ENCODE data around the gene CEP78. TPM values are rescaled to one million over a fixed set of nuclear protein-coding genes. Genes with fewer than 3 reads are reported as not detected.
"Not testable (repeated sequence)": the region's sequence is repeated elsewhere in the genome, so short reads cannot be mapped to it uniquely, and the experiment has no call there.

Gene CEP78
- total RNA-seq, 1 donor from 2014 or later: 11.0 TPM

DNA sequence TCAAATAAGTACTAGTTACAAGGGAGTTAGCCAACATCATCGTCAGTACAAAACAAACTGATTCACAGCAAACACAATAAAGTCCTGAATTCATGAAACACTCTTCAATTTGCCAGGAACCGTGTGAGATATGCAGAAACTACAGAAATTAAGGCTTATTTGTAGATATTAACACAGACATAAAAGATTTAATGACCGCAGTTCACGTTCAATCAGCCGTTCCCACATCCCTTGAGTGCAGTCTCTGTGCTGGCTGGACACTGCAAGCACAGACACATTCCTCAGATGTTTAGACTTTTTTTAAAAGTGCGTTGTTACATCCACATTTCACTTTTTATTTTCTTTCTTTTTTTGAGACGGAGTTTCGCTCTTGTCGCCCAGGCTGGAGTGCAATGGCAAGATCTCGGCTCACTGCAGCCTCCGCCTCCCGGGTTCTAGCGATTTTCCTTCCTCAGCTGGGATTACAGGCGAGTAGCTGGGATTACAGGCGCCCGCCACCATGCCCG is 566 bp upstream of the CEP78 start:
- DNase-seq (ENCODE audit: low read depth): peak; percentile 34

- DNase-seq (ENCODE audit: low read depth): no peak
Measured at GRCh38 chr9:78236551-78236910, 656 bp downstream of the CEP78 start.

DNA sequence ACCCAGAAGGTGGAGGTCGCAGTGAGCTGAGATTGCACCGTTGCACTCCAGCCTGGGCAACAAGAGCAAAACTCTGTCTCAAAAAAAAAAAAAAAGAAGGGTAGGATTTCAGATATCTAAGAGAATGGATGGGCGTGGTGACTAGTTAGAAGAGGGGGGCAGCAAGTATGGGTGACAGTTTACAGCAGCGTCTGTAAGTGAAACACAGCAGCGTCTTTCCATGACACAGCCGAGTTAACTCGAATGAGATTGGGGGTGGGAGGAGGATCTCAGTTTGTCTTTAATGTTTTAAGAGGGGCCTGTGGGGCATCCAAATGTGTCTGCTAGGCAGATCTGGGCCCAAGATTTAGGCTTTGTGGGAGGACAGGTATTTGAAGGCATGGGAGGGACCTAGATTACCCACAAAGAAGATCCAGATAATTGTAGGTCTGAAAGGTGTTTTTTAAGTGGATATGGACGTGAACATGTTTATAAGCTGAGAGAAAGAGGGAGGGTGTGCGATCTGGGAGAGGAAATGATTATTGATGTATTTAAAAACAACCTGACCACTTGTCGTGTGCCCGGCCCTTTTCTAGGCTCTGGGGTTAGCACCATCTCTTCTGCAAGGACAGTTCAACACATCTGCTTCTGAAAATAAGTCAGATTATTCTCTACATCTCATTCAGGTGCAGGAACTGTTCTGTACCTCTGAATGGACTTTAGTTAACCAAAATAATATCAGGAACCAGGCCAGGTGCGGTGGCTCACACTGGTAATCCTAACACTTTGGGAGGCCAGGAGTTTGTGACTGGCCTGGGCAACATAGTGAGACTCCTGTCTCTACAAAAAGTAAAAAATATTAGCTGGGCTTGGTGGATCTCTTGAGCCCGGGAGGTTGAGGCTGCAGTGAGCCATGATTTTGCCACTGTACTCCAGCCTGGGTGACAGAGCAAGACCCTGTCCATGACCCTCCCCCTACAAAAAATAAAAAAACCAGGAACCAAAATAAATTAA is 2.5 kb downstream of the CEP78 start:
- DNase-seq (ENCODE audit: low read depth): no peak

DNA sequence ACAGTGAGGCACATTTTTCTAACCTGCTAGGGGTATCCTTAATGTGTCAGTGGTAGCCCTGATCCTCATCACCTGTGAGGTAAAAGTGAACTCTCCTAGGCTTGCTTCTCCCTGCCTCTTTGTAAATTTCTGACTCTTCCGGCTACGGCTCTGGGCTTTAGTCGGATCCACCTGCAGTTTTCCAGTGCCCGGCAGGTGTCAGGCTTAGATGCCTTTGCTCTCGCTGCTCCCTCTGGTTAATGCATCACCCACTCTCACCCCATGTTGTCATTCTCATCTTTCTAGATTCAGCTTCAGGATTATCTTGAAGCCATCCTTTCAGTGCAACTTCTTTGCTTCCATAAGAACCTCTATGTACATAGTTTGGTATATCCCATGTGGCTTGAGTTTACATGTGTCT is 3.6 kb downstream of the CEP78 start:
- peak; percentile 43 for DNase-seq (ENCODE audit: low read depth)

GRCh38 chr9:78242041-78242440 is 6.2 kb downstream of the CEP78 start:
- DNase-seq (ENCODE audit: low read depth): no peak

GRCh38 chr9:78243130-78243529 is 7.3 kb downstream of the CEP78 start:
- DNase-seq (ENCODE audit: low read depth): peak; percentile 12

DNA sequence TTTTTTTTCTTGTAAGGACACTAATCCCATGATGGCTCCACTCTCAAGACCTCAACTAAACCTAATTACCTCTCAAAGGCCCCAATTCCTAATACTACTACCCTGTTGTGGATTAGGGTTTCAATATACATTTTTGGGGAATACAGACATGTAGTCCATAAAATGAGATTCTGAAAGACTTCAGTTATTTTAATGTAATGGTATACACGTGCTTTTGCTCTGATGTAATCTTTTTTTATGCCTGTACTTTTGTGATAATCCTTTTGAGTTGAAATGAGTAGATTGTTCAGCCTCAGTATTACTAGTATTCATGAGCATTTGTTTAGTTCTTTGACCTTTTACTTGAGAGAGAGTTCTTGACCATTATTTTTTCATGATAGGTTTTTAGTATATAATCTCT is 9.5 kb downstream of the CEP78 start:
- DNase-seq (ENCODE audit: low read depth): no peak

GRCh38 chr9:78248635-78249034 is 12.8 kb downstream of the CEP78 start:
- no peak for DNase-seq (ENCODE audit: low read depth)

DNA sequence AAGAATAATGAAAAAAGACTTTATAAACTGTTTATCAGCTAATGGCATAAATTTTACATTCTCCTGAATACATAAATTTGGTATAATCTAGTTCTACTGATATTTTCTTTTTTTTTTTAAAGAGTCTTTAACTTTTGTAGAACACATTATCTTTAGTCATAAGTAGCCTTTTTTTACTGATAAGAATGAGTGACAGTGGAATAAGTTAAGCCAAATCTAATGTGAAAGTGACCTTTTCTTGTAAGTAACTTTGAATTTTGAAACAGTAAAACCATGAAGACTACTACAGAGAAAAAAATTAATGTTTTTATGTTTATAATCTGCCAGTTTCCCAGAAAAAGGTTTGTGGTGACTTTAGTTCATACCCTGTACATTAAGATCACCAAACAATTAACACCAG is 13.7 kb downstream of the CEP78 start:
- DNase-seq (ENCODE audit: low read depth): no peak

GRCh38 chr9:78252616-78253015 is 16.7 kb downstream of the CEP78 start:
- DNase-seq (ENCODE audit: low read depth): no peak

DNA sequence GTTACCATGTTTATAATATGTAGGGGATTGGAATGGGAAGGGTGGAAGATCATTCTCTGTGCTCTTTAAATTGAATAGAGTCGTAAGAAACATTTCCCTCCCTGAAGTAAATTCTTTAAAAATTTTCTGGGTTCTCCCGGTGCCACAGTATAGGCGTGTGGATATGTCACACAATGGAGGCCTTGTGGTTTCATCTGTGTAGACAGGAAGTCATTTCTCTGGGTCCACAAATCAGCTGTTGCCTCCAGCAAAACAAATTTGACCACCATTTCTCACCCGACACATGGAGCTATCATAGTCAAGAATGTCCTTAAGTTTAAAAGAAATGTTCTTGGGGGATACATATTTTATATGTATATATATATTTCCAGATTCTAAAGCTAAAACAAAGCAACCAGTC is 17.4 kb downstream of the CEP78 start:
- DNase-seq (ENCODE audit: low read depth): no peak

GRCh38 chr9:78261403-78262001 is 25.6 kb downstream of the CEP78 start:
- DNase-seq (ENCODE audit: low read depth): peak; percentile 60

GRCh38 chr9:78262655-78263054 is 26.8 kb downstream of the CEP78 start:
- DNase-seq (ENCODE audit: low read depth): no peak

GRCh38 chr9:78267889-78268288 is 32.0 kb downstream of the CEP78 start:
- DNase-seq (ENCODE audit: low read depth): peak; percentile 93

- DNase-seq (ENCODE audit: low read depth): no peak
Measured at GRCh38 chr9:78269784-78270183, 33.9 kb downstream of the CEP78 start.

DNA sequence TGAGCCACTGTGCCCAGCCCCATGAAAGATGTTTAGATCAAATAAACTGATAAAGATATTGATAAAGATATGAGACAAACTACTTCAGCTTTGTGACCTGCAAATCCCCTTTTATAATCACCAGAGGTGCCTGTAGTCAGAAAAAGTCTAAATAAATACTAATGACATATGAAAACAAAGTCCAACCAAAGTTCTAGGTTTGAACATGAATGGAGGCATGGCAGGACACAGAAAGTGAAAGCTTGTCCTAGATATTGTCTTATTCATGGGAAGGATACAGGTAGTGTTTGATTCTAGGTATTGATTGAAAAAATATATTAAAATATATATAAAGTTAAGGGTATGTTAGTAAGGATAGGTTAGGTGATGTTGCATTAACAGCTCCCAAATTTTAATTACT is 36.4 kb downstream of the CEP78 start:
- DNase-seq (ENCODE audit: low read depth): no peak

DNA sequence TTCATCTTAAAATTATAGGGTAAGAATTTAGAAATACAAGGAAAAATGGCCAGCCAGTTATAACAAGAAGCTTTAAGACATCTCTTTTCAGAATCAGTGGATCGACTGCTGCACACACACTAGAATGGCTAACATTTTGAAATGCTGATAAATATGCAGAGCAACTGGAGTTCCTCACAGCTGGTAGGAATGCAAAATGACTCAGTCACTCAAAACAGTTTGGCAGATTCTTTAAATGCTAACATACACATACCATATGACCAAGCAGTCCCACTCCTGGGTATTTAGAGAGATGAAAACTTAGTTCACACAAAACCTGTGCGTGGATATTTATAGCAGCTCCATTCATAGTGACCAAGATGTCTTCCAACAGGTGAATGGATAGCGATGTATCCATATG is 37.9 kb downstream of the CEP78 start:
- no peak for DNase-seq (ENCODE audit: low read depth)

DNA sequence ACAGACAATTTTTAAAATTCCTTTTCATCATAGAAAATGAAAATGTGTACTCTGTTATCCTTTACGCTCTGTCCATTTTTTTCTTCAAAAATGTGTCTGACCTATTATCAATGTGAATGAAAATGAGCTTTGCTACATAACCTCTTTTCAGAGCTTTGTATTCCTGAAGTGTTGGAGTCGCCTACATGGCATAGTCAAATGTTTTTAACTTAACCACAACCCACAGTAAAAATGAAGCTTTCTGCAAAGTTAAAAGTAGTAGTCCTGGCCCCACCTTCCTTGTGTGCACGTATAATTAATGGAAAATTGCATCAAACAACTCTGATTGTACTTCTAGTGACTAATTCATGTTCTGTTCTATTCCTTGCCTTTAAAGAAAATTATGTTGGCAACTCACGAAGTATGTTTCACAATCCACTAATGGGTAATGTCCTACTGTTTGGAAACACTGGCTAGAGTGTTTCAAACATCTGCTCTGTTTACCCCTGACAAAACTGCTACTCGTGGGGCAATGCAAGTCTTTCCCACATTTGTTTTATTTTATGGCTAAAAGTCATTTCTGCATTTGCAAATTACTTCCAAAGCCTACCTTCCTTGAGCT is 42.4 kb downstream of the CEP78 start:
- peak; percentile 98 for DNase-seq (ENCODE audit: low read depth)

GRCh38 chr9:78278801-78279200 is 42.9 kb downstream of the CEP78 start:
- no peak for DNase-seq (ENCODE audit: low read depth)

GRCh38 chr9:78280982-78281668 is 45.2 kb downstream of the CEP78 start:
- DNase-seq (ENCODE audit: low read depth): peak; percentile 80

GRCh38 chr9:78284181-78284580 is 48.3 kb downstream of the CEP78 start:
- not testable (repeated sequence) for DNase-seq (ENCODE audit: low read depth)

DNA sequence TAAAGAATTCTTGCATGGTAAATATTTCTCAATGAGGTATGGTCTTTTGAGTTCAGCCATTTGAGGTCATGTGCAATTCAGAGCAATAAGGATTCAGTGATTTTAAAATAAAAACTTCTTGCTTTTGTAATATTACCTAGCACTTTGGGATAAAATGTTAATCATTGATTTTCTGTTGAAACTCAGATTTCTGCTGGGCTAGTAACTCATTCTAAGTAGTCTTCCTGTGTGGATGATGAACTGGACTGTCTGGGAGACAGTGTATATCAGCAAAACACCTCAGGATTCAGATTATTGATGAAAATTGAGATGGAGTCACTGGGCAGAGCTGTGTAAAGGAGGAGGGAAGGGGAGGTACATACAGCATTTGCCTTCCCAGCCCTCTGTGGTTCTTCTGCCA is 50.2 kb downstream of the CEP78 start:
- peak; percentile 65 for DNase-seq (ENCODE audit: low read depth)
